ENCODE measurements around the gene GALK2.
"Not testable (repeated sequence)": the region's sequence is repeated elsewhere in the genome, so short reads cannot be mapped to it uniquely, and the experiment has no call there.

Gene GALK2

GRCh38 chr15:49164865-49165264 lies 5.2 kb upstream of the GALK2 start:
- no peak for DNase-seq (ENCODE audit: low read depth in 2 of 2)

GRCh38 chr15:49168016-49168415 lies 2.0 kb upstream of the GALK2 start:
- DNase-seq (ENCODE audit: low read depth in 2 of 2) = no peak

GRCh38 chr15:49171790-49172189 lies 1.7 kb downstream of the GALK2 start:
- DNase-seq (ENCODE audit: low read depth in 2 of 2) = no peak

GRCh38 chr15:49174902-49175301 lies 4.9 kb downstream of the GALK2 start:
- no peak for DNase-seq (ENCODE audit: low read depth in 2 of 2)

DNA sequence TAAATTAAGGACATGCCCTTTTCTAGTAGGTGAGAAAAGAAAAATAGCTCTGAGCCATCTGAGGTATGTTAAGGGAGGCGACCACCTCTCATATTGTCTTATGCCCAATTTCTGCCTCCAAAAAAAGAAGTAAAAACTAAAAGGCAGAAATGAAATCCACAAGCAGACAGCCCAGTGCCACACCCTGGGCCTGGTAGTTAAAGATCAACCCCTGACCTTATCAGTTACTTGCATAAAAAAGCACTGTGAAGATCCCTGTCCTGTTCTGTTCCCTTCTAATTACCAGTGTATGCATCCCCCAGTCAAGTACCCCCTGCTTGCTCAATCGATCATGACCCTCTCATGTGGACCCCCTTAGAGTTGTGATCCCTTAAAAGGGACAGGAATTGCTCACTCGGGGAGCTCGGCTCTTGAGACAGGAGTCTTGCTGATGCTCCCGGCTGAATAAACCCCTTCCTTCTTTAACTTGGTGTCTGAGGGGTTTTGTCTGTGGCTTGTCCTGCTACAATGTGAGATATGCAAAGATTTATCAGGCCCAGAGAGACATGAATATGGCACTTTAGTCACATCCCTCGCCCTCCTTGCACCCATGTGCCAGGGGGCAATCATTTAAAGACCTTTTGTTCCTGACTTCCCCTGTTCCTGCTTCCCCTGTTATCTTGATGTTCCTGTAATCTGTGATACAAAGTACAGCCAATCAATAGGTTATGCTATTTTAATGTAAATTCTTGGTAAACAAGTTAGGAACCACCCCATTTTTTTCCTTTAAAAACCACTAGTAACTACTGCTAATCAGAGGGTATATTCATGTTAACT lies 5.7 kb downstream of the GALK2 start:
- not testable (repeated sequence) for DNase-seq (ENCODE audit: low read depth in 2 of 2)

- no peak for DNase-seq (ENCODE audit: low read depth in 2 of 2)
These were observed 8.4 kb downstream of the GALK2 start for GRCh38 chr15:49178497-49178896.

GRCh38 chr15:49179433-49180190 lies 9.6 kb downstream of the GALK2 start:
- DNase-seq (ENCODE audit: low read depth in 2 of 2) = no peak

- DNase-seq (ENCODE audit: low read depth in 2 of 2) = no peak
These were observed 12.1 kb downstream of the GALK2 start for GRCh38 chr15:49182128-49182527.

- DNase-seq (ENCODE audit: low read depth in 2 of 2) = not testable (repeated sequence)
These were observed 13.7 kb downstream of the GALK2 start for GRCh38 chr15:49183741-49184140.

- DNase-seq (ENCODE audit: low read depth in 2 of 2) = no peak
These were observed 15.4 kb downstream of the GALK2 start for GRCh38 chr15:49185473-49185872.

DNA sequence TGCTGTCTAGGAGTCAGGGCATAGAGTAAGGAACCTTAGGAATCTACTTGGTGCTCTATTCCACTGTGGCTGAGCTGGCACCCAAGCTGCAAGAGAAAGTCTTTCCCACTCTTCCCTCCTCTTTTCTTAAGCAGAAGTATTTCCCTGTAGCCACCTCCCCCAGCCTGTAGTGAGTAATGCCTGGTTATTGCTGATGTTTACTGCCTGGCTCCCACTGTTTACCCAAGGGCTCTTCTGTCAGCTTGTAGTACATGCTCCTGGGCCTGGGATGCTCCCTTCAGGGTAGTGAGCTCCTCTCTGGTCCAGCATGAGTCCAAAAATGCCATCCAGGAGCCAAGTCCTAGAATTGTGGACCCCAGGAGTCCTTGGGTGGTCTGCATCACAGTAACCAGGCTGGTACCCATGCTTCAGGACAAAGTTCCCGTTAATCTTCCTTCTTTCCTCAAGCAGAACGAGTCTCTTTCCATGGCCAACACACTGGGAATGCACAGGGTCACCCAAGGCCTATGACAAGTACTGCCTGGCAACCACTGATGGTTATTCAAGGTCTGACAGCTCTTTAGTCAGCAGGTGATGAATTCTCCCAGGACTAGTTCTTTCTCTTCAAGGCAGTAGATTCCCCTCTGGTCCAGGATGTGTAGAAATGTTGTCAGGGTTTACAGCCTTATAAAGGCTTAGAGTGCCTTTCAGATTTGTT lies 17.6 kb downstream of the GALK2 start:
- DNase-seq (ENCODE audit: low read depth in 2 of 2) = no peak

GRCh38 chr15:49188933-49189332 lies 18.9 kb downstream of the GALK2 start:
- DNase-seq (ENCODE audit: low read depth in 2 of 2) = no peak

- no peak for DNase-seq (ENCODE audit: low read depth in 2 of 2)
These were observed 19.6 kb downstream of the GALK2 start for GRCh38 chr15:49189631-49190030.

DNA sequence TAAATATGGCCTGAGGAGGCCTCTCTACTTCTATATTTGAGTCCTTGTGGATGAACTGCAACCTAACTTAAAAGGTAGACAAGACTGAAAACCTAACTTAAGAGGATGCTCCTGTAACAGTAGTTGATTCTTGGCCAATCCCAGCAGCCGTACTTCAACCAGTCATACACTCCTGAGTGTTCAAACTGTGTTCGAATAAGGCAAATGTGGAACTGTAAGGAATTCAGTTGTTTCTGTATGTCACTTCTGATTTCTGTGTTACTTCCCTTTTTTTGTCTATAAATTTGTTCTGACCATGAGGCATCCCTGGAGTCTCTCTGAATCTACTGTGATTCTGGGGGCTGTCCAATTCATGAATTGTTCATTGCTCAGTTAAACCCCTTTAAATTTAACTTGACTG lies 20.5 kb downstream of the GALK2 start:
- DNase-seq (ENCODE audit: low read depth in 2 of 2) = no peak

- DNase-seq (ENCODE audit: low read depth in 2 of 2) = no peak
These were observed 21.8 kb downstream of the GALK2 start for GRCh38 chr15:49191892-49192291.

DNA sequence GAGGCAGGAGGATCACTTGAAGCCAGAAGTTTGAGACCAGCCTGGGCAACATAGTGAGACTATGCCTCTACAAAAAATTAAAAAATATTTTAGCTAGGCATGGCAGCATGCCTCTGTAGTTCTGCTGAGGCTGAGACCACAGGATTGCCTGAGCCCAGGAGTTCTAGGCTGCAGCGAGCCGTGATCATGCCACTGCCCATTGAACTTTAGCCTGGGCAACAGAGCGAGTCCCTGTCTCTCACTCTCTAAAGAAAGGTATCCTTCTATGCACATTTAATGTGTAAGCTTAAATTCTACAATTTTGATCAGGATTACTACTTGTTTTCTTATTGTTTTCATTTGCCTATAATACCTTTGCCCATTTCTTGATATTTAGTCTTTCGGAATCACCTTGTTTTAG lies 26.8 kb downstream of the GALK2 start:
- DNase-seq (ENCODE audit: low read depth in 2 of 2) = no peak

DNA sequence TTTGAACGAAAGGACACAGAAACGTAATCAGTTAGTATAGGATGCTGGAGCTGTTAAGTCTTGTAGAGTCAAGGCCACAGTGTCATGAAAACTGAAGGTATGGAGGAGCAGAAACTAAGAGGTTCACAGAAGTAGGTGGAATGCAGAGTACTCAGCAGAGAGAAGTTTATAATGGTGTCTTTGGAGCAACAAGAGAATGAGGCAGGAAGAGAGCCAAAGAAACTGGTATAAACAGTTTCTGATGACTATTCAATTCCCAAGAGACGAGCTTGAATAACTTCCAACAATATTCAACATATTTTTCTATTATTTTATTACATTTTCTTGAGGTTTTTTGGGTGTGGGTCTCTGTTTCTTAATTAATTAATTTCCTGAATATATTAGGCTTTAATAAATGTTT lies 29.6 kb downstream of the GALK2 start:
- DNase-seq (ENCODE audit: low read depth in 2 of 2) = no peak

- no peak for DNase-seq (ENCODE audit: low read depth in 2 of 2)
These were observed 30.3 kb downstream of the GALK2 start for GRCh38 chr15:49200347-49200746.

DNA sequence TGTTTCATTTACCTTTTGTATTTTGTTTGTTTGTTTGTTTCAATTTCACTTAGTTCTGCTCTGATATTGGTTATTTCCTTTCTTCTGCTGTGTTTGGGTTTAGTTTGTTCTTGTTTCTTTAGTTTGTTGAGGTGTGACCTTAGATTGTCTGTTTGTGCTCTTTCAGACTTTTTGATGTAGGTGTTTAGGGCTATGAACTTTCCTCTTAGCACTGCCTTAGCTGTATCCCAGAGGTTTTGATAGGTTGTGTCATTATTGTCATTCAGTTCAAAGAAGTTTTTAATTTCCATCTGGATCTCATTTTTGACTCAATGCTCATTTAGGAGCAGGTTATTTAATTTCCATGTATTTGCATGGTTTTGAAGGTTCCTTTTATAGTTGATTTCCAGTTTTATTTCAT lies 38.1 kb downstream of the GALK2 start:
- DNase-seq (ENCODE audit: low read depth in 2 of 2) = not testable (repeated sequence)

DNA sequence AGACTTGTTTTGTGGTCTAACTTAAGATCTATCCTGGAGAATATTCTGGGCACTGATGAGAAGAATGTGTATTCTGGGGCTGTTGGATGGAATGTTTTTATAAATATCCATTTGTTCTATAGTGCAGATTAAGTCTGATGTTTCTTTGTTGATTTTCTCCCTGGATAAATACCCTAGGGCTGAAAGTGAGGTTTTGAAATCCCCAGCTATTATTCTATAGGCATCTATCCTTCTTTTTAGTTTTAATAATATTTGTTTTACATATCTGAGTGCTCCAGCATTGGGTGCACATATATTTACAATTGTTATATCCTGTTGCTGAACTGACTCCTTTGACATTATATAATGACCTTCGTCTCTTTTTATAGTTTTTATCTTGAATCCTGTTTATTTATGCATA lies 42.9 kb downstream of the GALK2 start:
- no peak for DNase-seq (ENCODE audit: low read depth in 2 of 2)

DNA sequence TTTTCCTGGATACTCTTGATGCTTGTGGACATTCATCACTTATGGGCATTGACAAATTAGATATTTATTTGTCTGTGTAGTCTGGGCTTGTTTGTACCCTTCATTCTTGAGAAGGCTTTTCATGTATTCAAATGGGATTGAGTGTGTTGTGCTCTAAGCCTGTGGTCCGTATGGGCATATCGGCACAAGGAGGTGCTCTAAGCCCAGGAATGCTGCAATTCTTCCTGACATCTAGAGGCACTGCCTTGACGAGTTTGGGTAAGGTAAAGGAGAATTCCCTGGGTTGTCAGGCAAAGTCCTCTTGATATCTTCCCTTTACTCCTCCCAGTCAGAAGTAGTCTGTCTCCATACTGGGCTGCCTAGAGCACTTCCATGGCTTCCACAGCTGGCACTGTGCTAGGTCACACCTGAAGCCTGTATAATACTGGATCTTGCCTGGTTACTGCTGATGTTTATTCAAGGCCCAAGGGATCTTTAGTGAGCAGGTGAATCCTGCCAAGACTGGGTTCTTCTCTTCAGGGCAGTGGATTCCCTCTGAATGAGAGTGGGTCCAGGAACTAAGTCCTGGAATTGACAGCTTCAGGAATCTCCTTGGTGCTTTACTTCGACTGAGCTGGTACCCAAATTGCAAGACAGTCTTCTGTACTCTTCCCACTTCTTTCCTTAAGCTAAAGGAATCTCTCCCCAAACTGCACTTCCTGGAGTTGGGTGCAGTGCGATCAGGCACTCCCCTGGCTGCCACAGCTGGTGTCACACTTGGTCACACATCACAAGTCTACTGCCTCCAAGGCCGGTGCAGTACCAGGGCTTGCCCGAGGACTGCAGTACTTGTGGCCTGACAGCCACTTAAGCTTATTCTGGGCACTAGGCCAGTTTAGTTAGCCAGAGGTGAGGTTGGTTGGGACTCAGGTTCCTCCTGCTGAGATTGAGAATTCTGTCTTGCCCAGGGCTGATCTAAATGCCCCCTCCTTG lies 46.0 kb downstream of the GALK2 start:
- no peak for DNase-seq (ENCODE audit: low read depth in 2 of 2)
